Prostate gland (tissue), 2 donors: ENCODE results near the gene DNMT1.

ENCODE experiments used
- POLR2A ChIP-seq: fragments of 450-650 bp; IDR thresholded peaks from one replicate; pipeline ENCODE4 v1.6.1; 2016; ENCODE audit warnings: antibody characterized with exemption, mild to moderate bottlenecking
- TF ChIP-seq, protein P1 (sequence below), 4 experiments: fragments of 200-600 bp in 2 of 4; fragments of 450-650 bp in 2 of 4; sonication (generic) in 2 of 4; IDR thresholded peaks; 1 replicate in 3 of 4; 2 replicates in 1 of 4; pipeline ENCODE4 v1.5.1; 2016 to 2019; ENCODE audit warnings: antibody characterized with exemption in 4 of 4, mild to moderate bottlenecking in 2 of 4, moderate library complexity in 2 of 4

GRCh38 chr19:10113592-10113963 lies 81.2 kb downstream of the DNMT1 start:
- TF ChIP-seq, protein P1, sequence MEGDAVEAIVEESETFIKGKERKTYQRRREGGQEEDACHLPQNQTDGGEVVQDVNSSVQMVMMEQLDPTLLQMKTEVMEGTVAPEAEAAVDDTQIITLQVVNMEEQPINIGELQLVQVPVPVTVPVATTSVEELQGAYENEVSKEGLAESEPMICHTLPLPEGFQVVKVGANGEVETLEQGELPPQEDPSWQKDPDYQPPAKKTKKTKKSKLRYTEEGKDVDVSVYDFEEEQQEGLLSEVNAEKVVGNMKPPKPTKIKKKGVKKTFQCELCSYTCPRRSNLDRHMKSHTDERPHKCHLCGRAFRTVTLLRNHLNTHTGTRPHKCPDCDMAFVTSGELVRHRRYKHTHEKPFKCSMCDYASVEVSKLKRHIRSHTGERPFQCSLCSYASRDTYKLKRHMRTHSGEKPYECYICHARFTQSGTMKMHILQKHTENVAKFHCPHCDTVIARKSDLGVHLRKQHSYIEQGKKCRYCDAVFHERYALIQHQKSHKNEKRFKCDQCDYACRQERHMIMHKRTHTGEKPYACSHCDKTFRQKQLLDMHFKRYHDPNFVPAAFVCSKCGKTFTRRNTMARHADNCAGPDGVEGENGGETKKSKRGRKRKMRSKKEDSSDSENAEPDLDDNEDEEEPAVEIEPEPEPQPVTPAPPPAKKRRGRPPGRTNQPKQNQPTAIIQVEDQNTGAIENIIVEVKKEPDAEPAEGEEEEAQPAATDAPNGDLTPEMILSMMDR (IDR thresholded peaks at IDR 0.05): no peak
- TF ChIP-seq POLR2A: no peak
